ENCODE data around the gene KLHL25.

- TF ChIP-seq, protein P1, sequence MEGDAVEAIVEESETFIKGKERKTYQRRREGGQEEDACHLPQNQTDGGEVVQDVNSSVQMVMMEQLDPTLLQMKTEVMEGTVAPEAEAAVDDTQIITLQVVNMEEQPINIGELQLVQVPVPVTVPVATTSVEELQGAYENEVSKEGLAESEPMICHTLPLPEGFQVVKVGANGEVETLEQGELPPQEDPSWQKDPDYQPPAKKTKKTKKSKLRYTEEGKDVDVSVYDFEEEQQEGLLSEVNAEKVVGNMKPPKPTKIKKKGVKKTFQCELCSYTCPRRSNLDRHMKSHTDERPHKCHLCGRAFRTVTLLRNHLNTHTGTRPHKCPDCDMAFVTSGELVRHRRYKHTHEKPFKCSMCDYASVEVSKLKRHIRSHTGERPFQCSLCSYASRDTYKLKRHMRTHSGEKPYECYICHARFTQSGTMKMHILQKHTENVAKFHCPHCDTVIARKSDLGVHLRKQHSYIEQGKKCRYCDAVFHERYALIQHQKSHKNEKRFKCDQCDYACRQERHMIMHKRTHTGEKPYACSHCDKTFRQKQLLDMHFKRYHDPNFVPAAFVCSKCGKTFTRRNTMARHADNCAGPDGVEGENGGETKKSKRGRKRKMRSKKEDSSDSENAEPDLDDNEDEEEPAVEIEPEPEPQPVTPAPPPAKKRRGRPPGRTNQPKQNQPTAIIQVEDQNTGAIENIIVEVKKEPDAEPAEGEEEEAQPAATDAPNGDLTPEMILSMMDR (IDR thresholded peaks at IDR 0.05; ENCODE audit: borderline replicate concordance, extremely low read depth, low read length, poor library complexity, severe bottlenecking): no peak
- TF ChIP-seq EZH2 (IDR thresholded peaks at IDR 0.05; ENCODE audit: borderline replicate concordance, low read depth, low read length, severe bottlenecking): no peak
Observed at GRCh38 chr15:85828874-85829273, 34.1 kb upstream of the KLHL25 start.
